A172 (cell line): ENCODE measurements around the gene NR2E1. TPM values are rescaled to one million over a fixed set of nuclear protein-coding genes. Genes with fewer than 3 reads are reported as not detected.
A peak's percentile ranks its signal among the peaks of the same experiment; 100 is the strongest.

Experiments
- DNase-seq: peaks from one replicate; pipeline ENCODE4 v3.0.0-alpha.2; 2015; ENCODE audit warnings: low spot score
- total RNA-seq: library from RNA; depleted of rRNA; stranded (reverse); fragments of >200 nt; shearing (Covaris generic); gene quantifications from 2 replicates; pipeline ENCODE4 v1.2.3, GENCODE V29; 2014; rRNA removed

NR2E1 gene
- 0.05 TPM in 1 of 2 replicates, not detected in the other for total RNA-seq

GRCh38 chr6:108165714-108166663 is at the start of gene NR2E1:
Gene NR2E1, plus strand, starts transcription at chr6:108166022. Its CDS starts 744 bp downstream, at chr6:108166766.
- no peak for DNase-seq

DNA sequence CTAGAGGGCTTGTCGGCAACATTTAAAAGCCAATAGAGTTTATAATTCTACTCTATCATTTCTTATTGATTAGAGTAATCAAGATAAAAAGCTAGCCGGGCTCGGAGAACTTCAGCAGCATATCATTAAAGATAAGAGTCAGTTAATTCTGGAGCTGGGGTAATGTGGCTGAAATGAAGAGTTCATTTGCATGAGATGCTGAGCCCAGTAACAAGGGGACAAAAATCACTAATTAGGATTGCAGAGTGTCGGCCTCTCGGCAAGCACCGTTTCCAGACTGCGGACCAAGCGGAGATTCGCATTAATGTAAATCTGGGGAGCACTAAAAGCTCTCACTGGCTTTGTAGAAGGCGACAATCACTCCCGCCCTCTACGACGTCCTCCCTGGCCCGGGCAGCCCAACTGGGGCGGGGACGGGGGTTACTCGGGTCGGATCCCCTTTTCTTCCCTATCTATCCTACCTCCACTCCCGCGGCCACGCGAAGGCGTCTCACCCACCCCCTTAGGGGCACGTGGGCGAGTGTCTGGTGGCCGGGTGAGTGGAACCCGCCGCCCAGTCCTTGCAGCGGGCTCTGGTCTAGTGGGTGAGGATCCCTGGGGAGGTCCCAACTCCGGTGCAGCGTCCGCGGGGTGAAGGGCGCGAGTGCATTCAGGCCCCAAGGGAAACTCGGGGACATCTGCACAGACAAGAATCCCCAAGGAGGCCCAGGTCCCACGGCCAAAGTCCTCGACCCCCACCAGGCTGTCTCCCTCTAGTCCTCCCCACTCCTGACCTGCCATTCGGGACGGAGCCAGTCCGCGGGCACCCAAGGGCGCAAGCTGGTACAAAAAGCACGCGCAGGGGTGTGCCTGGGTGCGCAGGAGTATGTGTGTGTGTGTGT is 49.0 kb upstream of the NR2E1 start:
- DNase-seq = no peak

- DNase-seq = no peak
Measured at GRCh38 chr6:108117427-108118358, 48.1 kb upstream of the NR2E1 start.

DNA sequence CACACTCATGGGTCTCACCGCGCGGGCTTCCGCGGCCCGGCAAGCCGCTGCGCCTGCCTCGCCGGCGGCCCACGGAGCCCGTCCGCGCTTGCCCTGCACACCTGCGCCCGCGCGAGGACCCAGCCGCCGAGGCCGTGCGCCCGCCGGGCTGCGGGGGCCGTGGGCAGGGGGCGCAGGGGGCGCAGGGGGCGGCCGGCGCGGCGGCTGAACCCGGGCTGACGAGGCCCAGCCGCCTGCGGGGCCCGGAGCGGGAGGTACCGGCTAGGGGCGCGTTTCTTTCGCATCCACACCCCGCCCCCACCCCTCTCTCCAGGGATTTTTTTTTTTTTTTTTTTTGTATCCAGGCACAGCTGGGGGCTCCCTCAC is 47.5 kb upstream of the NR2E1 start:
- DNase-seq = no peak

DNA sequence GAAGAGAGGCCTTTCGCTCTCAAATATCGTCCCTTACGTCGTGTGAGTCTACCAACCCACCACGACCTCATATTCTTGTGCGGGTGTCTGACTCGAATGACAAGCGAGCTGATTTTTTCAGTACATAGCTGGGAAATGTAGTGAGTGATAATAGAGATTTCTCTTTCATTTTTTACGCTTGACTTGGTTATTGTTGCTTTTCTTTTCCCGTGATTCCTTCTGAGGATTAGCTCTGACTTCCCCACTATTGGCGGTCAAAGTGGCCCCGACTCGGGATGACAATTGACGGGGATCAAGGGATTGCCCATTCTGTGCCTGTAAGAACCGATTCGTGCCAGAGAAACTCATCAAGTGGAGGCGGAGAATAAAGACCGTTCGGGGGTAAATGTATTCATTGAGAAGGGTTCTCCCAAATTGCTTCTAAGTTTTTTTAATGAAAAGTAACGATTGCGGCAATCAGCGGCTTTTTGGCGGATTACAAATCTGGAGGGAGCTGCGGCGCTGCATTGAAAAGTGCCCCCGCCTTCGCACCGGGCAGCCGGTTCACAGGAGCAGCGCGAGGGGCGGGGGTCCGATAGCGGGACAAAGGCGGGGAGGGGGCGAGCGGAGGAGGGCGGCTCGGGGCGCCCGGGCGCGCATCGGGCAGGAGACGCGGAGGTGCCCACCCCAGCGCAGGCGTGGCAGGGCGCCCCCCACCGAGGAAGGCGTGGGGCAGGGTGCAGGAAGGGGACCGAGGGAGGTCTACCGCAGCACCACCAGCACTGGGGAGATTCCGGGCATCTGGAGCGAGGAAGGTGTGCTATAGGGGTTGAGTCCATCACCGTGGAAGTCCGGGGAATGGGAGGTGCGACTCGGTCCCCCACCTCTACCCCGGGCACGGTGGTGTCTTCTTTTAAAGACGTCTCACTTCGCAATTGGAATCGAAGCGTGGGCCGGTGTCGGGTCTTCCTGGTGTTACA is 46.7 kb upstream of the NR2E1 start:
- DNase-seq = no peak

DNA sequence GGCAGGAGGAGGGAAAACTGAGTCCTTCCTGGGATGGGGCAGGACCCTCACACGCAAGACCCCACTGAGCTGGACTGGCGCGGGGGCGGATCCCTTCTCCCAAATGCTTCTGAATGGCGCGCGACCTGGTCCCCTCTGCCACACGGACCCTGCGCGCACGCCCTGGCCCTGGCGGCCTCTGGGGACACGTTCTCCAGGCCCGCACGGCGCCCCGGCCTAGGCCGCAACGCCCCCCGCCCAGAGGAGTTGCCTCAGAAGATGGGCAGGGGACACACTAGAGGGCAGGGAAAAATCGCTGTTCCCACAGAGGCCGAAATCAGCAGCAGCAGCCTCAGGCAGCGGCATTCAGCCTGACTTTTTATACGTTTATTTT is 46.1 kb upstream of the NR2E1 start:
- DNase-seq = no peak

DNA sequence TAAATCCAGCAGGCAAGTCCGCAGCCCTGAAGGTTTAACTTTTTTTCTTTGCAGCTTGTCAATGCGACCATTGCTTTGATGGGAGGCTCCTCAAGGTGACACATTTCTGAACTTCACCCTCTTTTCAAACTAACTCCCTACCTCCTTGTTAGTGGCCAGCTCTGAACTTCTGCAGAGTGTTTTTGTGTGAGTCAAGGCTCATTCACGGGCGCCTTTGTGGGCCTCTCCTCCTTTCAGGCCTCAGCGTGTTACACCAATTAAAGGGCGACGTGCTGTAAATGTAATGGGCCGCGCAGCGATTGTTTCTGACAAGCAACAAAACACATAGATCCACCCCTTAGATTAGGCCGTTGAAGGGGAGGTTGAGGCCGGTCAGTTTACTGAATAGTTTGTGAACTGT is 45.5 kb upstream of the NR2E1 start:
- DNase-seq = no peak

GRCh38 chr6:108121612-108122011 is 44.2 kb upstream of the NR2E1 start:
- no peak for DNase-seq

DNA sequence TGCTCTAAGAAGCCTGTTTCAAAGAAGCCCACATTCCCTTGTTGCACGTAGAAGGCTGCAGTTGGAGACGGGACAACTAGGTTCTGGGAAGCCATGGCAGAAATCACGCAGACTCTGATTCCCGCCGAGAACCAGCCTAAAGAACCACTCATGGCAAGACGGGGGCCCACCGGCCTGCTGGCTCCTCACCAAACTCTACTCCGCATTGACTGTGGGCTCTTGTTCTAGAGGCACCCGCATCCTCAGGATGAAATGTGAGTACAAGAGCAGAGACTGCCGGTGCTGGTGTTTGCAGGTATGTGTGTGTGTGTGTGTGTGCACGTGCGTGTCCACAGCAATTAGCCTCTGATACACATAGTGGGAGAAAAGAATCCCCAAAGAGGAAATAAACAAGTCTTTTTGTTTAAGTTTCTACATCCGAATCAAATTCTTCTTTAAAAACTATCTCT is 42.3 kb upstream of the NR2E1 start:
- DNase-seq = no peak

DNA sequence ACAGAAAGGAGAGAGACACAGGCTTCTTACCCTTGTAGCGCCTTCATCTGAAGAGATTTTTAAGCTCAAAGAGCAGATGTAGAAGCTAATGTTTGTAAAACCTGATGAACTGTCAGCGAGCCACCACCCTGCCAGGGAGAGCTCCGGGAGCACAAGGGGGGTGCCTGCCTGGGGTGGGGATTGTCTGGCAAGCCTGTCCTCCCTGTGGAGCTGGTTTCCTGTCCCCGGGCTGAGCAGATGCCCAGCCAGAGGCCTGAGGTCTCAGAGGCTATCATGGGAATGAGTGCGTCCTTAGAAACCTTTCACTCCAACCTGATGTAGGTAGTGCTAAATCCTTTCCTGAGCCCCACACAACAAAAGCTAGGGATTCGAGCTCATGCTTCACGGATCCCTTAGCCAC is 41.9 kb upstream of the NR2E1 start:
- DNase-seq = no peak

GRCh38 chr6:108127056-108127455 is 38.8 kb upstream of the NR2E1 start:
- DNase-seq = no peak

GRCh38 chr6:108127826-108128225 is 38.0 kb upstream of the NR2E1 start:
- DNase-seq = peak; percentile 38

DNA sequence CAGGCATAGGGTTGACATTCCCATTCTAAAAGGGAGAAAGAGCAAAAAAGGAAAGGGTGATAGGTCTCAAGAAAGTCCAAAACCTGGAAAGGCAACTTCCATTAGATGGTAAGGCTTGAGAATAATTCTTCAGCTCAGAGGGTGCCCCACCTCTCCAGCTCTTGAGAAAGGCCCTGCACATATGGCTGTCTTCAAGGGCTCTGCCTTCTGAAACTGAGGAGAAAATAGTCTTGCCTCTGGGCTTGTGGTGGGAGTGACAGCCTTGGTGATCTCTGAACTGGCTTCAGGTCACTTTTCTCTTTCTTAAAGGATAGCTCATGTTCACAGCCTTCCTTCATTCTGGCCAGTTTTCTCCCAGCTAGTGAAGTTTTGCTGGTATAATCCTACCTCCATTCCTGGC is 35.6 kb upstream of the NR2E1 start:
- DNase-seq = no peak

- DNase-seq = no peak
Measured at GRCh38 chr6:108132863-108133262, 33.0 kb upstream of the NR2E1 start.

GRCh38 chr6:108133594-108134179 is 32.1 kb upstream of the NR2E1 start:
- peak; percentile 75 for DNase-seq

DNA sequence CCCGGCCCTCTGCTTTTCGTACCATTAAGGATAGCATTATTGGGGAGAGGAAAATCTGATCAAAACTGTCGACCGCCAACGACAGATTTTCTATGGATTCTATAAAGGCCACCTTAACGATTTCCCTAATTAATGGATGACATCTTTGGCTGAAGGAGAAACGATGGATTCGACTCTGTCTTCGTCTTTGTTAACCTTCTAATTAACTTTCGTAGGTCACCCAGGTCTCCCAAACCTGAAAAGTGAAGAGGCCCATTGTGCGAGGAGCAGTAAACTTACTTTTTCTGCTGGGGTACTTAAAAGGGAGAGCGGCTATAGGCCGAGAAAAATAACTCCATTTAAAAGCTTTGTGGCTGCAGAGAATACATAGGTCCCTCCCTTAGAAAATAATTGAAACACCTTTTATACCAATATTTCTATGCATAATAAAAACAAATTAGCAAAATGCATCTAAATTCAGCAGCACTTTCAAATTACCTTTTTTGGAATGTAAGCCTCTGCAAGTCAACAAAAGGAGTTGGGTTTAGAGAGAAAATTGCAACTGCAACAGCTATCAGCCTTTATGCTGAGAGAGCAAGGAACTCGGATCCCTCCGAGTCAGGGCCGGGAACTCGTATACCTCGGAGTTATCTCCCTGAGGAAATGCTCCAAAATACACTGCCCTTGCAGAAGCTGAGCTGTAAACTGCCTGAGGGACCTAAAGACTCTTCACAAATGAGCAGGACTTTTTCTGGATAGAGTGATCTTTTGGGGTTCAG is 31.4 kb upstream of the NR2E1 start:
- DNase-seq = peak; percentile 19

DNA sequence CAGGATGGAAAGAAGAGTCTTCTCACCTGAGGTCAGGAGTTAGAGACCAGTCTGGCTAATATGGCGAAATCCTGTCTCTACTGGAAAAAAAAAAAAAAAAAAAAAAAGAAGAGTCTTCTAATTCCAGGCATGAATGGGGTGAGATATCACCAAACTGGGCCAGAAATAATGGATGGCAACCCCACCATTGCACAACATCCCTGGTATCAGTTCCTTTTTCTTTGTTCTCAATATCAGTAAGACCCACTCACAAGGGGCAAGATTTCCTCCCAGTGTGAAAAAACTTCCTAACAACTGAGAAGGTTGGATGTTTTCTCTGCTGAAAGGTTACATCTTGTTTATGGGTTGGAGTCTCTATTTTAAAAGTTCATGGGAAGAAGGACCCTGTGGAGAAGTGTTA is 23.6 kb upstream of the NR2E1 start:
- no peak for DNase-seq

DNA sequence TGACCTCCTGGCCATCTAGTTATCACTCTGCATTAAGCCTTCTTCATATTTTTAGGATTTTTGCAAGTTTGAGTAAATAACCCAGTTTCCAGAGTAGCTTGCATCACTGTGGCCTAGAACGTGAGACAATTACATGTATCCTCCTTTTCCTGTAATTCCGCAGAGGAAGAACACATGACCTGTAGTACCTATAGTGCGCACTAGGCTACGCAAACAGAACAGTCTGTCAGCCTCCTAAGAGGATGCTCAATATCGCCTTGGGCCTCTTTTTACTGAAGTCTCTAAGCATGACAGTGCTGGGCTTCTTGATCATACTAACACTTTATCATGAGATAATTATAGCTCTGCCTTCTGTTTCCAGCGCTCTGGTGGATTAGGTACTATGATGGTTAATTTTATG is 20.2 kb upstream of the NR2E1 start:
- DNase-seq = no peak

DNA sequence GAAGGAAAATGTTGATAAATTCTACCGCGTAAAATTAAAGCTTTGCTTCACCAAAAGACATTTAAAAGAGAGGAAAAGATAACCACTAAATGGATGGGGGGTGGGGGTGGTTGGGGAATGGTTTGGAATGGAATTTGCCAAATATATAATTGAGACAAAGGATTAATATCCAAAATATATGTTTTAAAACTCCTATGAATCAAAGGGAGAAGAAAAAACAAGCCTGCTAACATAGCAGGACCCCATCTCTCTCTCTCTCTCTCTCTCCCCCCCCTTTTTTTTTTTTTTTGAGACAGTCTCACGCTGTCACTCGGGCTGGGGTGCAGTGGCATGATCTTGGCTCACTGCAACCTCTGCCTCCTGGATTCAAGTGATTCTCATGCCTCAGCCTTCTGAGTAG is 13.4 kb upstream of the NR2E1 start:
- DNase-seq = no peak
